ENCODE data around the gene MMP11. TPM values are rescaled to one million over a fixed set of nuclear protein-coding genes. Genes with fewer than 3 reads are reported as not detected.

MMP11 gene
- polyA plus RNA-seq, 1 of the 3 experiments (the other 2 are of a cell fraction): 64.4 TPM

DNA sequence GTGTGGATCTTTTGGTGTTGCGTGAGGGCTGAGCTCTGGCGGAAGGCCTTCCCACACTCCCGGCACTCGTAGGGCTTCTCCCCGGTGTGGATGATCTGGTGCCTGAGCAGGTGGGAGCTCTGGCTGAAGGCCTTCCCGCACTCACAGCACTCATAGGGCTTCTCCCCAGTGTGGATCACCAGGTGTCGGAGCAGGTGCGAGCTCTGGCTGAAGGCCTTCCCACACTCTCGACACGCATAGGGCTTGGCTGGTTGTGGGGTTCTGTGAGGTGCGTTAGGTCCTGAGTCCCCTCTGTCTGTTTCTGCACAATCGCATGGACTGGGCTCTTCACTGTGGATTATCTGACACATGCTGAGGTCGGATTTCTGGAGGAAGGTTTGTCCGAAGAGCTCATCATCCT lies 28.2 kb upstream of the MMP11 start (continued):
- TF ChIP-seq, protein P1, sequence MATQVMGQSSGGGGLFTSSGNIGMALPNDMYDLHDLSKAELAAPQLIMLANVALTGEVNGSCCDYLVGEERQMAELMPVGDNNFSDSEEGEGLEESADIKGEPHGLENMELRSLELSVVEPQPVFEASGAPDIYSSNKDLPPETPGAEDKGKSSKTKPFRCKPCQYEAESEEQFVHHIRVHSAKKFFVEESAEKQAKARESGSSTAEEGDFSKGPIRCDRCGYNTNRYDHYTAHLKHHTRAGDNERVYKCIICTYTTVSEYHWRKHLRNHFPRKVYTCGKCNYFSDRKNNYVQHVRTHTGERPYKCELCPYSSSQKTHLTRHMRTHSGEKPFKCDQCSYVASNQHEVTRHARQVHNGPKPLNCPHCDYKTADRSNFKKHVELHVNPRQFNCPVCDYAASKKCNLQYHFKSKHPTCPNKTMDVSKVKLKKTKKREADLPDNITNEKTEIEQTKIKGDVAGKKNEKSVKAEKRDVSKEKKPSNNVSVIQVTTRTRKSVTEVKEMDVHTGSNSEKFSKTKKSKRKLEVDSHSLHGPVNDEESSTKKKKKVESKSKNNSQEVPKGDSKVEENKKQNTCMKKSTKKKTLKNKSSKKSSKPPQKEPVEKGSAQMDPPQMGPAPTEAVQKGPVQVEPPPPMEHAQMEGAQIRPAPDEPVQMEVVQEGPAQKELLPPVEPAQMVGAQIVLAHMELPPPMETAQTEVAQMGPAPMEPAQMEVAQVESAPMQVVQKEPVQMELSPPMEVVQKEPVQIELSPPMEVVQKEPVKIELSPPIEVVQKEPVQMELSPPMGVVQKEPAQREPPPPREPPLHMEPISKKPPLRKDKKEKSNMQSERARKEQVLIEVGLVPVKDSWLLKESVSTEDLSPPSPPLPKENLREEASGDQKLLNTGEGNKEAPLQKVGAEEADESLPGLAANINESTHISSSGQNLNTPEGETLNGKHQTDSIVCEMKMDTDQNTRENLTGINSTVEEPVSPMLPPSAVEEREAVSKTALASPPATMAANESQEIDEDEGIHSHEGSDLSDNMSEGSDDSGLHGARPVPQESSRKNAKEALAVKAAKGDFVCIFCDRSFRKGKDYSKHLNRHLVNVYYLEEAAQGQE (IDR thresholded peaks at IDR 0.05; ENCODE audit: low read depth, low read length): no peak
- TF ChIP-seq YY1 (IDR thresholded peaks at IDR 0.05; ENCODE audit: low read depth): no peak
- no peak for TF ChIP-seq JUND (IDR thresholded peaks at IDR 0.05)
- TF ChIP-seq GATA2 (CRISPR knock-in tag; IDR thresholded peaks at IDR 0.05): no peak
- no peak for TF ChIP-seq MEF2A (IDR thresholded peaks at IDR 0.05; ENCODE audit: borderline replicate concordance, low read depth)

DNA sequence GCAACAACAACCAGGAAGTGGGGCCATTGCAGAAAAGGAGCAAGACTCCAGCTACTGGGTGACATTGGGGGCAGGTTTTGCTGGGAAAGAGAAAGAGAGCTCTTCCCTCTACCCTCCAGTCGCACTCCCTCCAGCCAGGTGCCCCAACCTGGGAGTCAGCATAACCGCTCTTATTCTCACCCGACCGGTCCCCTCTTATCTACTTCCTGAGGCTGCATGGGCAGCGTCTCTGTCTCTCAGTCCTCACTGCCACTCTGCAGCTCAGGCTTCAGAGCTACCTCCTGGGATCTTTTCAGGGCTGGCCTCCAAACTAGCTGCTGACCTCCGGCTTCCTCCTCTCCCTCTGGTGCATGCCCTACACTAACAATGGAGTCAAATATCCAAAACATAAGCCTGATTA lies 26.9 kb upstream of the MMP11 start:
- H4K20me1 ChIP-seq (ENCODE audit: insufficient read depth): no peaks in the 10 kb centered on the region
- CTCF ChIA-PET: no interaction called here
- peaks cover 0 to 7% of the 10 kb centered on the region in 2 experiments; a peak in 2 of 4 replicates for H3K4me1 ChIP-seq (ENCODE audit: control insufficient read depth in 1 of 2, insufficient read depth in 2 of 2, low read depth in 1 of 2, low read length in 1 of 2)
- H3F3A ChIP-seq (replicated peaks; ENCODE audit: insufficient read depth): no peaks in the 10 kb centered on the region
- H3K36me3 ChIP-seq (replicated peaks in 1 of 2; ENCODE audit: control insufficient read depth in 1 of 2, insufficient read depth in 2 of 2, low read length in 1 of 2): peaks cover 8 to 32% of the 10 kb centered on the region in 2 experiments
- POLR2A ChIA-PET: interaction anchor here (0.5 kb wide), 1 partner anchor 53 kb away, joined by 5 read pairs; no protein-coding TSS in a partner anchor
- no peaks in the 10 kb centered on the region for H3K9me2 ChIP-seq
- no peak overlapping the region for H3K4me2 ChIP-seq
- 96% methylated on average over 6 of the region's 6 CpGs for WGBS (ENCODE audit: low lambda C conversion rate)
- no peak for DNase-seq
- no peak overlapping the region for H3K9ac ChIP-seq
- H3K9me3 ChIP-seq: no peaks in the 10 kb centered on the region
- TF ChIP-seq TEAD4 (IDR thresholded peaks at IDR 0.05; ENCODE audit: borderline replicate concordance, insufficient read depth) (no peak), TCF12 (IDR thresholded peaks at IDR 0.05) (no peak), FOSL2 (IDR thresholded peaks at IDR 0.05; ENCODE audit: borderline replicate concordance, low read depth) (no peak), SMC3 (IDR thresholded peaks at IDR 0.05; ENCODE audit: low read depth, low read length) (no peak), EZH2phosphoT487 (IDR thresholded peaks at IDR 0.05; ENCODE audit: borderline replicate concordance, low read depth) (no peak), SIN3A (IDR thresholded peaks at IDR 0.05; ENCODE audit: borderline replicate concordance, low read depth, low read length) (no peak), FOXJ3 (CRISPR knock-in tag; IDR thresholded peaks at IDR 0.05) (no peak), FOXM1 (IDR thresholded peaks at IDR 0.05; ENCODE audit: low read depth) (no peak), EP300 (IDR thresholded peaks at IDR 0.05; ENCODE audit: borderline replicate concordance in 1 of 2, low read depth in 1 of 2, low read length in 1 of 2) (no peak), GATA2 (CRISPR knock-in tag; IDR thresholded peaks at IDR 0.05) (no peak)
- TF ChIP-seq, protein P2, sequence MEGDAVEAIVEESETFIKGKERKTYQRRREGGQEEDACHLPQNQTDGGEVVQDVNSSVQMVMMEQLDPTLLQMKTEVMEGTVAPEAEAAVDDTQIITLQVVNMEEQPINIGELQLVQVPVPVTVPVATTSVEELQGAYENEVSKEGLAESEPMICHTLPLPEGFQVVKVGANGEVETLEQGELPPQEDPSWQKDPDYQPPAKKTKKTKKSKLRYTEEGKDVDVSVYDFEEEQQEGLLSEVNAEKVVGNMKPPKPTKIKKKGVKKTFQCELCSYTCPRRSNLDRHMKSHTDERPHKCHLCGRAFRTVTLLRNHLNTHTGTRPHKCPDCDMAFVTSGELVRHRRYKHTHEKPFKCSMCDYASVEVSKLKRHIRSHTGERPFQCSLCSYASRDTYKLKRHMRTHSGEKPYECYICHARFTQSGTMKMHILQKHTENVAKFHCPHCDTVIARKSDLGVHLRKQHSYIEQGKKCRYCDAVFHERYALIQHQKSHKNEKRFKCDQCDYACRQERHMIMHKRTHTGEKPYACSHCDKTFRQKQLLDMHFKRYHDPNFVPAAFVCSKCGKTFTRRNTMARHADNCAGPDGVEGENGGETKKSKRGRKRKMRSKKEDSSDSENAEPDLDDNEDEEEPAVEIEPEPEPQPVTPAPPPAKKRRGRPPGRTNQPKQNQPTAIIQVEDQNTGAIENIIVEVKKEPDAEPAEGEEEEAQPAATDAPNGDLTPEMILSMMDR (IDR thresholded peaks at IDR 0.05): no peak
- TF ChIP-seq, protein P3, sequence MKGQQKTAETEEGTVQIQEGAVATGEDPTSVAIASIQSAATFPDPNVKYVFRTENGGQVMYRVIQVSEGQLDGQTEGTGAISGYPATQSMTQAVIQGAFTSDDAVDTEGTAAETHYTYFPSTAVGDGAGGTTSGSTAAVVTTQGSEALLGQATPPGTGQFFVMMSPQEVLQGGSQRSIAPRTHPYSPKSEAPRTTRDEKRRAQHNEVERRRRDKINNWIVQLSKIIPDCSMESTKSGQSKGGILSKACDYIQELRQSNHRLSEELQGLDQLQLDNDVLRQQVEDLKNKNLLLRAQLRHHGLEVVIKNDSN (IDR thresholded peaks at IDR 0.05; ENCODE audit: borderline replicate concordance, low read depth): no peak
- TF ChIP-seq, protein P4, sequence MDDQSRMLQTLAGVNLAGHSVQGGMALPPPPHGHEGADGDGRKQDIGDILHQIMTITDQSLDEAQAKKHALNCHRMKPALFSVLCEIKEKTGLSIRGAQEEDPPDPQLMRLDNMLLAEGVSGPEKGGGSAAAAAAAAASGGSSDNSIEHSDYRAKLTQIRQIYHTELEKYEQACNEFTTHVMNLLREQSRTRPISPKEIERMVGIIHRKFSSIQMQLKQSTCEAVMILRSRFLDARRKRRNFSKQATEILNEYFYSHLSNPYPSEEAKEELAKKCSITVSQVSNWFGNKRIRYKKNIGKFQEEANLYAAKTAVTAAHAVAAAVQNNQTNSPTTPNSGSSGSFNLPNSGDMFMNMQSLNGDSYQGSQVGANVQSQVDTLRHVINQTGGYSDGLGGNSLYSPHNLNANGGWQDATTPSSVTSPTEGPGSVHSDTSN (IDR thresholded peaks at IDR 0.05): no peak
- H3K4me3 ChIP-seq (ENCODE audit: low read depth in 2 of 2, low read length in 1 of 2): no peak overlapping the region
- H3K27ac ChIP-seq (ENCODE audit: low read depth in 2 of 2, low read length in 1 of 2): no peak overlapping the region
- H3K79me2 ChIP-seq (ENCODE audit: insufficient read depth): peaks cover 34% of the 10 kb centered on the region
- H3K27me3 ChIP-seq (ENCODE audit: insufficient read depth): no peaks in the 10 kb centered on the region
- H2AFZ ChIP-seq (ENCODE audit: low read depth): no peak overlapping the region

Data from SK-N-SH (cell line).